HepG2 (cell line): Measurements from ENCODE around the gene JPH2. TPM values are rescaled to one million over a fixed set of nuclear protein-coding genes. Genes with fewer than 3 reads are reported as not detected.

Experiments
- ATAC-seq: fragments of 200-7000 bp; cut with Tn5 transposase; 3 replicates; pipeline ENCODE4 v1.9.1; 2020; ENCODE audit warnings: mild to moderate bottlenecking, moderate library complexity
- BruUV-seq: library from RNA; stranded (reverse); fragments of 400-500 nt; replicated peaks from 2 replicates; lab custom pipeline; 2021; lab: Mats Ljungman, UMichigan
- CTCF ChIA-PET: fragments of 300-600 bp; formaldehyde crosslinking; extraction: SDS; loops from one replicate; lab custom pipeline; 2021; ENCODE audit warnings: low total read pairs, inconsistent platforms, low intra/inter-chr PET ratio; lab: Yijun Ruan, JAX
- POLR2A ChIA-PET: fragments of 350-600 bp; sonication (Branson Sonifier 250); formaldehyde crosslinking; loops from one replicate; lab custom pipeline; 2020; ENCODE audit warnings: antibody characterized with exemption, inconsistent platforms; lab: Yijun Ruan, JAX
- DNase-seq: peaks from one replicate; pipeline ENCODE4 v3.0.0-alpha.2; 2015; ENCODE audit warnings: low spot score
- FAIRE-seq: peaks from 3 replicates; lab custom pipeline; 2011; peaks lifted over from hg19 to GRCh38; lab: Jason Lieb, UNC
- H2AFZ ChIP-seq: one replicate; pipeline ENCODE4 v1.6.1; 2011; ENCODE audit warnings: low read length, inconsistent platforms
- H3K27ac ChIP-seq: fragments of 300-600 bp; 3 replicates; pipeline ENCODE4 v1.8.0; 2011; ENCODE audit warnings: mixed run types, mild to moderate bottlenecking, mixed read lengths, low read length, inconsistent platforms; ENCODE audit not compliant: insufficient read depth; ENCODE audit errors: extremely low read length
- H3K27me3 ChIP-seq, 2 experiments: fragments of 200-600 bp in 1 of 2; 2 replicates in 1 of 2; 3 replicates in 1 of 2; pipeline versions ENCODE4 v1.6.0 to v1.8.0; 2011; ENCODE audit warnings: low read length in 2 of 2, mild to moderate bottlenecking in 2 of 2, moderate library complexity in 2 of 2, inconsistent platforms in 1 of 2; ENCODE audit not compliant: insufficient read depth in 2 of 2, control insufficient read depth in 1 of 2
- H3K36me3 ChIP-seq, 2 experiments: fragments of 200-600 bp in 1 of 2; replicated peaks in 1 of 2; 2 replicates in 1 of 2; 3 replicates in 1 of 2; pipeline versions ENCODE4 v1.5.1 to v1.8.0; 2011; ENCODE audit warnings: low read length in 2 of 2, inconsistent platforms in 1 of 2; ENCODE audit not compliant: insufficient read depth in 2 of 2, control insufficient read depth in 1 of 2
- H3K4me1 ChIP-seq: 2 replicates; pipeline ENCODE4 v1.5.1; 2012; ENCODE audit warnings: low read length, inconsistent platforms; ENCODE audit not compliant: insufficient read depth
- H3K4me2 ChIP-seq: 2 replicates; pipeline ENCODE4 v1.6.0; 2011; ENCODE audit warnings: low read depth, low read length, inconsistent platforms
- H3K4me3 ChIP-seq, 3 experiments: fragments of 200-600 bp in 1 of 3; sonication (generic), shearing (Covaris generic) in 1 of 3; replicated peaks in 1 of 3; 2 replicates each; pipeline ENCODE4 v1.5.1; 2011 to 2016; ENCODE audit warnings: low read length in 3 of 3, inconsistent platforms in 2 of 3, low read depth in 2 of 3, mild to moderate bottlenecking in 2 of 3, control low read depth in 1 of 3, mixed read lengths in 1 of 3; ENCODE audit not compliant: insufficient read depth in 1 of 3
- H3K79me2 ChIP-seq: one replicate; pipeline ENCODE4 v1.6.1; 2011; ENCODE audit warnings: low read length, inconsistent platforms; ENCODE audit not compliant: insufficient read depth
- H3K9ac ChIP-seq: 2 replicates; pipeline ENCODE4 v1.6.0; 2011; ENCODE audit warnings: mild to moderate bottlenecking, low read depth, low read length, inconsistent platforms; ENCODE audit not compliant: insufficient read depth
- H3K9me3 ChIP-seq: 2 replicates; pipeline ENCODE4 v1.5.1; 2012; ENCODE audit warnings: mild to moderate bottlenecking, low read length
- H4K20me1 ChIP-seq: 2 replicates; pipeline ENCODE4 v1.6.0; 2011; ENCODE audit warnings: inconsistent platforms, mild to moderate bottlenecking, low read length, moderate library complexity; ENCODE audit not compliant: insufficient read depth
- CTCF ChIP-seq: sonication (generic); formaldehyde crosslinking; IDR thresholded peaks from 2 replicates; pipeline ENCODE4 v1.5.0; 2020; ENCODE audit warnings: mild to moderate bottlenecking, missing genetic modification reagents, moderate library complexity
- ELK4 ChIP-seq: sonication (generic); formaldehyde crosslinking; IDR thresholded peaks from 2 replicates; pipeline ENCODE4 v1.9.0; 2021; ENCODE audit warnings: missing genetic modification reagents, borderline replicate concordance
- FOXA1 ChIP-seq, 2 experiments: fragments of 450-650 bp in 1 of 2; sonication (generic) in 1 of 2; formaldehyde crosslinking in 1 of 2; IDR thresholded peaks; 2 replicates each; pipeline versions ENCODE4 v1.4.0 to v1.6.1; 2016 to 2020; ENCODE audit warnings: missing genetic modification reagents in 1 of 2
- NFE2L1 ChIP-seq: sonication (generic); formaldehyde crosslinking; IDR thresholded peaks from 2 replicates; pipeline ENCODE4 v1.4.0; 2020; ENCODE audit warnings: missing genetic modification reagents, mild to moderate bottlenecking, borderline replicate concordance
- PRDM15 ChIP-seq: sonication (generic); formaldehyde crosslinking; IDR thresholded peaks from 2 replicates; pipeline ENCODE4 v1.4.0; 2020; ENCODE audit warnings: missing genetic modification reagents
- SIX1 ChIP-seq: sonication (generic); formaldehyde crosslinking; IDR thresholded peaks from 2 replicates; pipeline ENCODE4 v1.4.0; 2020; ENCODE audit warnings: missing genetic modification reagents, borderline replicate concordance
- SP2 ChIP-seq: sonication (generic); formaldehyde crosslinking; IDR thresholded peaks from 2 replicates; pipeline ENCODE4 v1.5.1; 2020; ENCODE audit warnings: mild to moderate bottlenecking, missing genetic modification reagents
- STAG1 ChIP-seq: sonication (generic); formaldehyde crosslinking; IDR thresholded peaks from 2 replicates; pipeline ENCODE4 v1.4.0; 2020; ENCODE audit warnings: missing genetic modification reagents
- ZNF629 ChIP-seq: sonication (generic); formaldehyde crosslinking; conservative IDR thresholded peaks from 2 replicates; pipeline ENCODE4 v1.5.0; 2020; ENCODE audit warnings: missing genetic modification reagents
- WGBS: methylation state at CpG from one replicate; pipeline ENCODE4 v1.1.6; 2017; ENCODE audit warnings: low lambda C conversion rate; 5-methylcytosine and 5-hydroxymethylcytosine counted together
- in situ Hi-C: cut with HindIII; loops from 2 replicates; pipeline ENCODE4 v1.10.0; 2017; ENCODE audit warnings: low pct_unique_long_range_greater_than_20kb; ENCODE audit not compliant: extremely low pct_ligation_motif_present
- intact Hi-C: fragments of 100-400 bp; cut with micrococcal nuclease; formaldehyde crosslinking; loops from one replicate; pipeline ENCODE4 v1.10.0; 2022; ENCODE audit not compliant: unreplicated experiment
- polyA plus RNA-seq, 8 experiments: library from polyadenylated mRNA; depleted of rRNA in 3 of 8; stranded (reverse) in 7 of 8; unstranded in 1 of 8; fragments of >200 nt; fragmentation: Illumina TruSeq in 4 of 8; extraction: Trizol in 4 of 8; gene quantifications; 2 replicates each; pipeline versions ENCODE4 v1.2.1 to v1.2.3, GENCODE V29; 2011 to 2016; ENCODE audit warnings: low read depth in 4 of 8, missing spikeins in 1 of 8, mixed read lengths in 1 of 8; ENCODE audit not compliant: insufficient read depth in 1 of 8
- total RNA-seq, 5 experiments: library from RNA; depleted of rRNA; stranded (reverse); fragments of >200 nt; fragmentation: Illumina TruSeq; extraction: Trizol; gene quantifications; 2 replicates each; pipeline ENCODE4 v1.2.3, GENCODE V29; 2016; ENCODE audit warnings: low read depth in 1 of 5

JPH2 gene
- total and polyA plus RNA-seq, 2 of the 13 experiments (the other 11 are each of a cell fraction or from before 2014, with no cell fraction given) = 0.42 TPM; not detected in 1

GRCh38 chr20:44222633-44223368 is 35.8 kb upstream of the JPH2 start:
- Histone ChIP-seq H3K4me1 (peaks cover 2% of the 10 kb centered on the region), H3K9me3 (no peaks in the 10 kb centered on the region), H3K36me3 (no peaks in the 10 kb centered on the region), H3K79me2 (no peaks in the 10 kb centered on the region), H4K20me1 (no peaks in the 10 kb centered on the region), H3K27me3 (no peaks in the 10 kb centered on the region), H2AFZ (no peak overlapping the region), H3K9ac (no peak overlapping the region), H3K27ac (no peak overlapping the region), H3K4me2 (no peak overlapping the region), H3K4me3 (no peak overlapping the region)
- 51% methylated on average over 7 of the region's 7 CpGs for WGBS
- TF ChIP-seq STAG1 (peak; percentile 4; the same call in 1 of the 2 replicates), SIX1 (no peak), CTCF (peak; percentile 52)
- FAIRE-seq (no peak), DNase-seq (peak; percentile 31), ATAC-seq (peak; percentile 68)
- CTCF ChIA-PET = interaction anchor here (1.1 to 1.6 kb wide), 3 partner anchors 88 to 164 kb away, joined by 3 to 4 read pairs (median 3); partner anchors contain the start of gene FITM2
- no TSS peak for BruUV-seq
- in situ Hi-C loops (no loop called here), intact Hi-C loops (no loop called here)
- POLR2A ChIA-PET = interaction anchor here (1.0 kb wide), 1 partner anchor 211 kb away, joined by 3 read pairs; no protein-coding TSS in a partner anchor

- no peak overlapping the region for H3K4me3 ChIP-seq
- POLR2A ChIA-PET = no interaction called here
- H3K27me3 ChIP-seq = no peaks in the 10 kb centered on the region
- H4K20me1 ChIP-seq = no peaks in the 10 kb centered on the region
- intact Hi-C loops (no loop called here), in situ Hi-C loops (no loop called here)
- no peak overlapping the region for H3K9ac ChIP-seq
- DNase-seq (no peak), FAIRE-seq (no peak)
- H3K79me2 ChIP-seq = no peaks in the 10 kb centered on the region
- H3K27ac ChIP-seq = no peak overlapping the region
- BruUV-seq = no TSS peak
- TF ChIP-seq SP2 = no peak
- TF ChIP-seq PRDM15 (CRISPR knock-in tag) = no peak
- no peak for TF ChIP-seq ELK4
- TF ChIP-seq FOXA1 (IDR thresholded peaks at IDR 0.05) = no peak
- no peak for TF ChIP-seq FOXA1 (CRISPR knock-in tag; IDR thresholded peaks at IDR 0.05)
- TF ChIP-seq ZNF629 (CRISPR knock-in tag) = peak; percentile 74
- no peak for TF ChIP-seq NFE2L1 (CRISPR knock-in tag)
- TF ChIP-seq, all 625 proteins: peak for 1
- H3K4me1 ChIP-seq = peaks cover 10% of the 10 kb centered on the region
- no peak overlapping the region for H2AFZ ChIP-seq
- no peak overlapping the region for H3K4me2 ChIP-seq
- 91% methylated on average over 5 of the region's 5 CpGs for WGBS
- no peaks in the 10 kb centered on the region for H3K36me3 ChIP-seq
- H3K9me3 ChIP-seq = no peaks in the 10 kb centered on the region
- ATAC-seq = no peak
- CTCF ChIA-PET = interaction anchor here (1.3 to 1.6 kb wide), 2 partner anchors 89 to 165 kb away, joined by 3 to 4 read pairs; partner anchors contain the start of gene FITM2
Measured at GRCh38 chr20:44222027-44222426, 35.0 kb upstream of the JPH2 start.
